Epidermal melanocyte (primary cell): ENCODE data around the gene C8A.

ENCODE experiments used
- DNase-seq: peaks from one replicate; pipeline ENCODE4 v3.0.0; 2011; ENCODE audit warnings: low spot score; ENCODE audit not compliant: insufficient read length

Gene C8A

DNA sequence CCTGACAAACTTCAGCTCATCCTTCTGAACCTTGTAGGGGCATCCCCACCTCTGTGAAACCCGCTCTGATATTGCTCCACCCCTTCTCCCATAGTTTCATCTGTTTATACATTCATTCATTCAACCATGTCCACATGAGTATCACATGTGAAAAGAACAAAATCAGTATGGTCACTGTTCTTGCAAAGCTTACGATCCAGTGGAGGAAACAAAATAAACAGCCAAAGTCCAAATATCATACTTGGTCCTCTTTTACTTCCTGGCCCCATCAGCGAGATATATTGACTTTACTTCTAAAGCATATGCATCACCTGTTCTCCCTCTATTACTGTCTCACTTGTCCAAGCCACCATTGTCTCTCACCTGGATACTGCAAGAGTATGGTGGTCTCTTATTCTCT is 35.6 kb downstream of the C8A start:
- no peak for DNase-seq

DNA sequence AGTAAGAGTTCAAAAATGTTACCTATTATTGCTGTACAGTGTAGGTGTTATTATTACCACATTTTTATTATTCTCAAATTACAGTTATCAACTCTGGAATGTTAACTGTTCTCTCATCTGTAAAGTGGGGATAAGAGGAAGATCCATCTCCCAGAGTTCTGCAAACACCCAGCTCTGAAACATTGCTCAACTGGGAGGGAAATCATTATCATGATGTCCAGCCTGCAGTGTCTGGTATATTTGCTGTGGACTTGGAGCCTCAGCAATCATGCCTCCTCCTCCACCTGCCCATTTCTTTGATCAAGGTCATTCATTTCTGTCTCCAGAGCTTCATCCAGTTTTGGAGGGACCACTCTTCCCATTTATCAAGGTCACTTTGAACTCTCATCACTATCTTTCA is 39.4 kb downstream of the C8A start:
- no peak for DNase-seq

DNA sequence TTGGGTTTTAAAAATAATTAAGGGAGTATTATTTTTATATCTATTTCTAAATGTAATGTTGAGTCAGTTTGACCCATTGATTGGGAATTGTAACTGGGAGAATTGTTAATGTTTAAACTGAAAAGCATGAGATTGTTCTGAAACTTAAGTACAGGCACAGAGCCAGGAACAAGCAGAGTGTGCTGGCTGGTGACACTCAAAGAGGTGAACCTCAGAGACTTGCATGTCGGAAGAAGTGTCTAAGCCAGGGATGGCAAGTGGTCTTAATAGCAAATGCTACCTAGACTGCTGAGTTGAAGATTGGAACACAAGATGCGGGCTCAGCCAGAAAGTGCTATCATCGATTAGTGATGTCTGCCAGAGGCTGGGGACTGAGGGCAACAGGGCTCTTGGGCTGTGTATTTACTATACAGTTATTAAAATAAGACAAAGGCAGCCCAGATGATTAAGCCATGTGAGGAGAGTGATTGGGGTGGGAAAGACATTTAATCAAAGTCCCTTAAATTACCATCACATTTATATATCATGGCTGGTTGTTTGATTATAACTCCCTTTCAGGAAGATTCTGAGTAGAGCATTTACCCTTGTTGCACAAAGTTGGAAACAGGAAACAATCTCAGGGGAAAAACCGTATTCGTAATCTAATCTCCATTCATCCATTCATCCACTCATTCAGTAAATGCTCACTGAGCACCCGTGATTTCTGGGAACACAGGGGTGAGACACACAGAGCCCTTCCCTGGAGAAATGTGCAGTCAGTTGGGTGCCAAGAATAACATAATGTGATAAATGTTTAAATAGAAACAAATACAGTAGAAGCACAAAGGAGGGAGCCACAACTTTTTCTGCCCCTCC is 42.8 kb downstream of the C8A start:
- DNase-seq = no peak

DNA sequence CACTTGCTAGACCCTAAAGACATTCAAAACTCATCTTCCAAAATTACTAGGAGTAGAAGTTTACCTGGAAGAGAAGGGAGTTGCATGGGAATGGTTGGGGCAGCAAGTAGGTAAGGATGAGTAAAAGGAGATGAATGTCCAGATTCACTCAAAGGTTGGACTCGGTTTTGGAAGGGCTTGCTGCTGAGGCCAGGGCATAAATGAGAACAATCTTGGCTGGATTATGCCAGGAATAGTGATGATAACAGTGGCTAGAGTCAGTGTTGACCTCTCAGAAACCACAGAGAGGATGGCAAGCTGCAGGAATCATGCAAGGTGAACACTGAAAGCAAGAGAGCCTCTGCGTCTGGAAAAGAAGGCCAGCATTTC is 43.4 kb downstream of the C8A start:
- DNase-seq = no peak

DNA sequence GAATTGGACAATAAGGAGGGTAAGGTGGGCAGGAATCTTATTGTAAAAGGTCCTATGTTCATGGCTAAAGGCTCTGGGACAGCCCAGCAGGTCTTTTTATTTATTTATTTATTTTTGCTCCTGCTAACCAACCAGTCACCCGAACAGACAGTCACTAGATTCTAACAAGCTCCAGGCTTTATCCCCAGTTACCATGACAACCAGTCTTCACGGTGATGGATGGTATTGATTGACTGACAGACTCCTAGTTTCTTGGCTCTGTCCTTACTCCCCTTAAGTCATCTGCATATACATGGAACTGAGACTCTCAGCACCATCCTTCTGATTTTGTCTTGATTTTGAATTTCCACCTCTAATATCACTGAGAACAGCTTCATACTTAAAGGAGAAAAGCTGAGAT is 44.3 kb downstream of the C8A start:
- DNase-seq = no peak

DNA sequence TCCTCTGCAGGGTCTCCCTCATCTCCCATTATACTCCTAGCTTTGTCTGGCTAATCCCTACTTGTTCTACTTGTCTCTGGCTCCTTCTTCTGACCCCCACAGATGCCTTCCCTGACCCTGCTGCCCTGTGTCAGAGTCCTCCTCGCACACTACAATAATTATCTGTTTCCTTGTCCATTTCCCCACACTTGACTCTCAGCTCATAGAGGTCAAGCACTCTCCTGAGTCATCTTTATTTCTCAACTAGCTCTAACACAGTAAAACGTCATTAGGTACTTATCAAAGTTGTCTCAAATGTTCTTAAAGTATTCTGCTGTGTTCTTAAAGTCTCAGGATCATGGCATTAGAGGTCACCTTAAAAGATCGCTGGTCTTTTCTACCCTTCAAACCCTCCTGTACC is 47.1 kb downstream of the C8A start:
- DNase-seq = no peak

DNA sequence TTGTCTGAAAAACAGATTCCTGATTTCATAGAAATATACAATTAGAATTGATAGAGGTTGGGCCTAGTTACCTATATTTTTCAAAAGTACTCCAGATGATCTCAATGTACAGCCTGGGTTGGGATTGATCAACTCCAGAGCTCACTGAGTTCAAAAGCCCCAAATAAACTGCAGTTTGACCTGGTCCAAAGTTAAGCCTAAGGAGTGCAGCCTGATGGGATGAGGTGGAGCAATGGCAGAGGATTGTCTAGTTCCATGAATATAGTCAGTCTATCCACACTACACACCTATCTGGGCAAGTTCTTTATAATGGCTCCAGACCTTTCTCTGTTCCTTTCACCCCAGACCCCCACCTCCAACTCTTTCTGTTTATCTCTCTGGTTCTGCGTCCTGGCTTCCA is 49.2 kb downstream of the C8A start:
- DNase-seq = no peak

DNA sequence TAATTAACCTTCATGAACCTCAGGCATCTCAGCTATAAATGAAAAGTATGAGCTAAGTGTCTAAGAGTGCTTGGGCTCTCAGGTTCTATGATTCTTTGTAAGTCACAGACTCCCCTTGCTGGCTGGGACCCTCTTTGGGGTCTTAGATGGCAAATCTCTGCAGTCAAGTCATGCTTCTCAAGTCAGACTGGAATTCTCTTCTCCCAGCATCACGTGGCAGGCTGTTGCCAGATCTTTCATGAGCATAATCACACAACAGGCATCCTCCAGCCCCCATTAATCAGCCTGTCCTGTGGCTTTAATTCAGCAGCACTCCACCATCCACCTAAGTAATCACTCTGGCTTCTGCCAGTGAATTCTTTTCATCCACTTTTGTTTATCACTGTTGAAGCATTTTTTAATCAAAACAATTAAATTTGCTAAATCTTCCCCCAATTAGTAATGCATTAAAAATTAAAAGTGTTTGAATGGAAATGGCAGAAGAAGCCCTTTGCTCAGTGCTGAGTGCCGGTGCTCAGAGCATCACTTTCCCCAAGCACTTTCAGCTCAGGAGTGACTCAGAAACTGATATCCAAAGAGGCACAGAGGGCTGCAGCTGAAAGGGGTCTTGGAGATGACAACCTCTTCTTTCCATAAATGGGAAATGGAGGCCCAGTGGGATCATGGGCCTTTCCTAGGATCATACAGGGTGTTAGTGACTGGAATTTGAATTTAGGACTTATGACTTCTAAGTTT is 50.2 kb downstream of the C8A start:
- no peak for DNase-seq

DNA sequence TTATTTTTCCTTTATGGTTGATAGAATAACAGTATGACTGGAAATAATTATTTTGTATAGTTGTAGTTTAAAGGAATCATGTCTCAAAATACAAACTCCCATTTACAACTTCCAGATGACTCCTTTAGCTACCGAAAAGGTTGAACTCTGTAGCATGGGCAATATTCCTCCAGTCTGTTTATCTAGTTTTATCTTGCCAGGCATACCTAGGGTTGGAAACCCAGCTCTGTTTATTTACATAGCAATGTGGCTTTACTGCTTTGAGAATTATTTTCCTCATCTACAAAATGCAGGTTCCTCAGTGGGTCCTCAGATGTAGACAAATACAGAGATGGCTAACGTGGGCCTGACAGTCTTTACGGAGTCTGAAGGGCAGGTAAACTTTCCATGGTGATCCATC is 51.1 kb downstream of the C8A start:
- no peak for DNase-seq

DNA sequence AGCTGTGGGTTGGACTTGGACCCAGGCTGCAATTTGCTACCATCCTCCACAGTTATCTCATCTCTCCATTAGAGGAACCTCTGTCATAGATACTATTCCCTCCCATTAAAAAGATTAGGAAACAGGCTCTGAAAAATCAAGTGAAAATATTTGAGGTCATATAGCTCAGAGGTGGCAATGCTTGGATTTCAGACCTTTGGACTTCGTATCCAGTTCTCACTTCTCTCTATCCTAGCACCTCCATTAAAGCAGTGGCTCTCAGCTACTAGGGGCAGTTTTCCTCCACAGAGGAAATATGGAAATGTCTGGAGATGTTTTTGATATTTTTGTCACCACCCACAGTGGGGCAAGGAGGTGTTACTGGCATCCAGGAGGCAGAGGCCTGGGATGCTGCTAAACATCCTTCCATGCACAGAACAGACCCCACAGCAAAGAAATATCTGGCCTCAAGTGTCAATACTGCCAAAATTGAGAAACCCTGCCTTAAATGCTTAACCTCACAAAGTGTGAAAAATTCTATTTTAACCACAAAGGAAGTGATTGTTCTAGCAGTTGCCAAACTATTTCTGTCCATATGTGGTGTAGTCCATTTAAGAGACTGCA is 54.1 kb downstream of the C8A start:
- no peak for DNase-seq

DNA sequence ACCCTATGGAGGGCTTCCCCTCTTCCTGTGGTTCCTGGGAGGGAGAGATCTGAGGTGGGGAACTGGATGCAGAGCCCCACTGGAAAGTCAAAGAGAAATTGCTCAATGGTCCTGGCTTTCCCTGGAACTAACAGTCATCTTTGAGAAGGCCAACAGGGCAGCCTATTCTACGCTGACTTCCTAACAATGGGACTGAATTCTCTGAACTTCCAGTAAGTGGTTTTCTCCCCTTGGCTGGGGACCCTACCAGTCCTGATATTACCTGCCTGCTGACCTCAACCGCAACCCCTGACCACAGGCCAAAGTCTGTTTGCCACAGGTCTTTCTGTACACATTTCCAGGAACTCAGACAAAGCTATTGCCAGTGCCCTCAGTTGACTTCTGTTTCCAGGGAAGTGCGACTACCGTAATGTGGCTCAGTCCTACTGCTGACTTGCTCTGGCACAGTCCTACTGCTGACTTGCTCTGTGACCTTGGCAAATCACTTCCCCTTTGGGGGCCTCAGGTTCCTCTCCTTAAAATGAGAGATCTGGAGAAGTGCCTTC is 55.9 kb downstream of the C8A start:
- DNase-seq = no peak

DNA sequence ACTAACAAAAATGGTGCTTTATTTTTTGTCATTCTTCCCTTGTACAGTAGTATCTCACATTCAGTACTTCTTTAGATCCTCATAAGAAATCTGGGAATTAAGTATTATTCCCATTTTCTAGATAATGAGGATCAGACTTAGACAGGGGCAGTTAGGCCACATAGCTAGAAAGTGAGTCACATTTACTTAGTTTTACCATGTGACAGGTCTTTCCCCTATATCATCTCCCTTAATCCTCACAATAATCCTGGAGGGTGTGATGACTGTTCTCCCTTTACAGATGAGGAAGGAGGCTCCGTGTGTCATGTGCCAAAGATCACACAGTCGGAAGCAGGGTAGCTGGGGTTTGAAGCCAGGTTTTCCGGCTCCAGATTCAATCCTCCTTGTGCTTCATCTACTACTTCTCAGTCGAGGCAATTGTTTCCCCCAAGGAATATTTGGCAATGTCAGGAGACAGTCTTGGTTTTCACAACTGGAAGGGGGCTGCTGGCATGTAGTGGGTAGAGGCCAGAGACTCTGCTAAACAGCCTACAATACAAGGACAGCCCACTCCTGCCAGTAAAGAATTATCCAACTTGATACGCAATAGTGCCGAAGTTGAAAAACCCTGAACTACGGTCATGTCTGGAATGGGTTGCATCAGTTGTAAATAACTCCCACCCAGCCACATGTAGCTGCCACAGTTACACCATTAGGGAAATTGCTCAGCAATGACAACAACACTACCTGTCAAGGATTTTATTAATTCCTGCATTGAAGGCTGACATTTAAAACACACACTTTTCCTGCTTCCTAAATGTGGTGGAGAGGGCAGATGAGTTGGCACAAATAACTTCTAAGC is 56.7 kb downstream of the C8A start:
- no peak for DNase-seq

DNA sequence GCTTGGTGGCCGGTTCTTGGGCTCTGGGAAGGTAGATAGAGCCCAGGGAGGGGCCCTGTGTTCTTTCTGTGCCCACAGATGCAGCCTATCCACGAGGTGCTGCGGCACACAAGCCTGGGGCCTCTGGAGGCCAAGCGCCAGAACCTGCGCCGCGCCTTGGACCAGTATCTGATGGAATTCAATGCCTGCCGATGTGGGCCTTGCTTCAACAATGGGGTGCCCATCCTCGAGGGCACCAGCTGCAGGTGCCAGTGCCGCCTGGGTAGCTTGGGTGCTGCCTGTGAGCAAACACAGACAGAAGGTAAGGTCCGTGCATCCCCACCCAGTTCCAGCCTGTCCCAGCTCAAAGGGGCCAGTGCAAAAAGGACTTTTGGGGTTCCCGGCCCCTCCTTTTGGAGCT is 57.7 kb downstream of the C8A start:
- DNase-seq = no peak

DNA sequence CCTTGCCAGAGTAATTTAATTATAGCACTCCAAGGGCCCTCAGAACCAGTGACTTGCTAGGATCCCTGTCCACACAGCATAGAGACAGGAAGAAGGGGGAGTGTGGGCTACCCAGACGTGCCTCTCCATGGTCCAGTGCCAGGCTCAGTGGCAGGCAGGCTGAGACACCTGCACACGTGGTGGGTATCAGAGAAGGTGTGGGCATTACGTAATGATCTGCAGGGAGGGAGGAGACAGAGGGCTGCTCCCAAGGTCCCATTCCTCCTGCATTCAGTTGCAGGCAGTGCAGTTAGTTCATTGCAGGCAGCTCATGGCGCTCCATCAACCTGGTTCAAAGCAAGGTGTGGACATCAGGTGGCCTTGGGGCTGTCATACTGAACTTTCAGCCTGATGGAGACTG is 61.4 kb downstream of the C8A start:
- DNase-seq = no peak

DNA sequence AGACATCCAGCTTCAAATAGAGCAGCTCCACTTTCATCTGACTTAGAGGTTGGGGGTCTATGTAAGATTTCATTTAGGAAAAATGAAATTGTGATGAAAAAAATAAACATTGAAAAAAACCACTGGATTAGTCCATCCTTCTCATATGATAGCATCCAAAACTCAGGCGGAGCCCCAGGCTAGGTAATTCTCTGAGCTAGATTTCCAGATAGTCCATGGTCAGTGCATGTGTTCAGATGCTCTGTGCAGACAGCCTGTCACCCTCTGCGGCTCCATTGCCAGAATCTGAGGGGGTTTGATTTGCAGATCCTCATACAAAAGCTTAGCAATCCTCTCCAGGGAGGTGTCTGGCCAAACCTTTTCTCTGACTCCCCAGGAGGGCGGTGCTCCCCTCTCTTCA is 62.0 kb downstream of the C8A start:
- DNase-seq = no peak

DNA sequence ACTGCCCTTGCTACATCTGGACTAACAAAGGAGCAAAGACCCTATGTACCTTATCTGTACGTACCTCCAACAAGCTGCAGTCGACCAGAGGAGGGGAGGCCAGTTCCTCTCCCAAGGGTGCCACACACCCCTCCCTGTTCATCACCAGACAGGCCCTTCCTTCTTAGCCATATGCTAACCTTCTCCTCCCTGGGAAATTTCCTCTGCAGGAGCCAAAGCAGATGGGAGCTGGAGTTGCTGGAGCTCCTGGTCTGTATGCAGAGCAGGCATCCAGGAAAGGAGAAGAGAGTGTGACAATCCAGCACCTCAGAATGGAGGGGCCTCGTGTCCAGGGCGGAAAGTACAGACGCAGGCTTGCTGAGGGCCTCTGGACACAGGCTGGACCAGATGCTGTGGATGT is 62.8 kb downstream of the C8A start:
- DNase-seq = no peak

DNA sequence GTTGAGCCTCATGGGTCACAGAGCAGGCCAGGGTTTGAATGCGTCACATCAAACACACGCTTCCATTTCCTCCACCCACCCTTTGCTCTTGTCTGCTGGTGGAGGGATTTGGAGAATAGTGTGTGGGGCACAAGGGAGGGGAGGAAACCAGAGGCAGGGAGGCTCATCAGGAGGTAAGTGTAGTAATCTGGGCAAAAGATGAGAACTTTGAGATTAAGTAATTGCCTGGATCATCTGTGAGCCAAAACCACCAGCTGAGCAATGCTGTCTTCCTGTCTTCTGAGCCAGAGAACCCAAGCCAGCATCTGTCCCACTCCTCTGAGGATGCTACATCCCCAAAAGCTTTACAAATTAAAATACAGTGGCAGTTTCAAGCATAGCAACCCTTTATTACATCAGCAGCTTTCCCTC is 66.0 kb downstream of the C8A start:
- no peak for DNase-seq

DNA sequence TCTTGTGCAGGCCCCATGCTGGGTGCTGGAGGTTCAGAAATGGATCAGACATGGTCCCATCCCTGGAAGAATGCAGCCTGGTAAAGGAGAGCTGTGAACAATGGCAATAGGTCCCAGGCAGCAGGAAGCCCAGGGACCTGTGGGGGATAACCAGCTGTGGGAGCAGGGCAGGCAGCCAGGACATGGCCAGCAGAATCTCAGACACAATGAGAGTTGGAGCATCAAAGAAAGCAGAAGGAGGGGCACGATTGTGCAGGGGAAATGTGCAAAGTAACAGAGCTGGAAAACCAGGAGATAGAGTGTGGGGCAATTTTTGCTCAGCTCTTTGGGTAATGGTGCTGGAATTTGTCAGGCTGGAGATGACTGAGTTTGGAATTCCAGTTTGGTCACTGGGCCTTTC is 66.9 kb downstream of the C8A start:
- no peak for DNase-seq

DNA sequence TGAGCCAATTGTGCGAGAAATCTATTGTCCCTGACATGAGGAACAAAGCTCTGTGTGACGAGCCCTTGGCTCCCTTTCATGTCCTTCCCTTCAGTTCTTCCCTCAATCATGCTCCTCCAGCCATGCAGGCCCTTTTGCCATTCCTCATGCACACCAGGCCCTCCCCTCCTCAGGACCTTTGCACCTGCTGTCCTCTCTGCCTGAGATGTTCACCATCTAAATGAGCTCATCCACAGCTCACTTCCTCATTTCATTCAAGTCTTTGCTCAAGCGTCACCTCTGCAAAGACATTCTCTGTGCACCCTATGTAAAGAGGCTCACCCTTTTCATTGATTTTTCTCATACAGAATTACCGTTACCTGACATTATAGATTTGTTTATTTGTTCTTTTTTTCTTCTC is 67.5 kb downstream of the C8A start:
- DNase-seq = no peak

DNA sequence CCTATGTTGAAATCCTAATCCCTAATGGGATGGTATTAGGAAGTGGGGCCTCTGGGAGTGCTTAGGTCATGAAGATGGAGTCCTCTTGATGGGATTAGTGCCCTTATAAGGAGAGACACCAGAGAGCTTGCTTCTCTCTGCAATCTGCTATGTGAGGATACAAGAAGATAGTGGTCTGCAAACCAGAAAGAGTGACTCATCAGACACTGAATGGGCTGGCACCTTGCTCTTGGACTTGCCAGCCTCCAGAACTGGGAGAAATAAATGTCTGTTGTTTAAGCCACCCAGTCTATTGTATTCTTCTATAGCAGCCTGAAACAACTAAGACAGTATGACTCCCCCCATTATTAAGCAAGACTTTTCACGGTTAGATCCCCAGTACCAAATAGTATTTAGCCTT is 67.9 kb downstream of the C8A start:
- no peak for DNase-seq

DNA sequence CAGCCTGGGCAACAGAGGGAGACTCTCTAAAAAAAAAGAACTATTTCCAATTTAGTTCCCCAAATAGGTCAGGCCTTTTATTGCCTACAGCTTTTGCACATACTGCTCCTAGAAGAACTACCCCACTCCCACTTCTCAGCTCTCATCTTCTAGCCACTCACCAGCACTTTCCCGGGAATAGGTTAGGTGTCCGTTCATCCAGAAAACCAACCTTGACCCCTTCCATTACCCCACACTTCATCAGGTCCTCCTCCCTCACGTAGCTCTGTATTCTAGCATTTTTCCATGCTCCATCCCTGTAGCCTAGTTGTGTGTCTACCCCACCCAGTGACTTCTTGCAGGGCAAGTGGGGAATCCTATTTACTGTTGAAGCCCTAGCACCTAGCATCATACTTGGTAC is 68.6 kb downstream of the C8A start:
- no peak for DNase-seq

DNA sequence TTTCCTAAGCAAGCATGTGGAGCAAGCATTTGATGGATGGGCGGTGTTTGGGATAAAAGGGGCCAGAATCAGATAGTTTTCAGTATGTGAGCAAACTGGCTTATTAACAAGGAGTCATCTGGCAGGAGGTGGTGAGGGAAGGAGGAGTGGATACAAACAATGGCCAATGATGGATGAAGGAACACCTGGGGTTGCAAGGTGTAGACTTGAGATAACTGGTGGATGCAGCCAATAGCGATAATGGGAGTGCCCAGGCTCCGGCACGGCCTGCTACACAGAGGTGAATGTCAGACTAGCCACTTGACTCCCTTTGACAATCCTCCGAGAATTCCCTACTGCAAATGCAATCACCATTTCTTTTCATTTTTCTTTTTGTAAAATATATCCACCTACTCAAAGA is 69.5 kb downstream of the C8A start:
- DNase-seq = no peak
